SU-DHL-6 (cell line): ENCODE data around the gene SFN.

ENCODE experiments used
- H2AFZ ChIP-seq: fragments of 200-600 bp; sonication (generic); 2 replicates; pipeline ENCODE4 v1.6.1; 2014; ENCODE audit warnings: low read depth, mild to moderate bottlenecking, moderate library complexity, mixed read lengths, antibody characterized with exemption, low read length; ENCODE audit not compliant: severe bottlenecking
- H3F3A ChIP-seq: fragments of 200-600 bp; shearing (Covaris generic); 2 replicates; pipeline ENCODE4 v1.6.0; 2016; ENCODE audit warnings: antibody characterized with exemption, mild to moderate bottlenecking; ENCODE audit not compliant: insufficient read depth
- H3K27ac ChIP-seq: fragments of 200-600 bp; sonication (generic); 2 replicates; pipeline ENCODE4 v1.5.1; 2016; ENCODE audit warnings: low read depth, mild to moderate bottlenecking, low read length, moderate library complexity, mixed read lengths
- H3K27me3 ChIP-seq: fragments of 200-600 bp; sonication (generic), shearing (Covaris generic); 2 replicates; pipeline ENCODE4 v1.6.0; 2014; ENCODE audit warnings: mild to moderate bottlenecking, low read length
- H3K36me3 ChIP-seq: fragments of 200-600 bp; sonication (generic); 2 replicates; pipeline ENCODE4 v1.6.1; 2014; ENCODE audit warnings: mild to moderate bottlenecking, low read length, mixed read lengths
- H3K4me2 ChIP-seq: fragments of 300-600, 200-600 bp; shearing (Covaris generic), sonication (generic); 2 replicates; pipeline ENCODE4 v1.6.0; 2014; ENCODE audit warnings: low read length, low read depth, mild to moderate bottlenecking; ENCODE audit not compliant: poor library complexity, severe bottlenecking
- H3K4me3 ChIP-seq: fragments of 200-600 bp; sonication (generic); 2 replicates; pipeline ENCODE4 v1.5.1; 2014; ENCODE audit warnings: antibody characterized with exemption, low read length, mild to moderate bottlenecking, mixed read lengths; ENCODE audit not compliant: insufficient read depth, poor library complexity, severe bottlenecking
- H3K79me2 ChIP-seq: fragments of 200-600 bp; sonication (generic); 2 replicates; pipeline ENCODE4 v1.6.1; 2014; ENCODE audit warnings: mild to moderate bottlenecking, low read length, moderate library complexity; ENCODE audit not compliant: insufficient read depth
- H3K9ac ChIP-seq: fragments of 200-600 bp; sonication (generic); 2 replicates; pipeline ENCODE4 v1.7.0; 2014; ENCODE audit warnings: mild to moderate bottlenecking, low read length
- H3K9me2 ChIP-seq: fragments of 200-600 bp; sonication (generic); replicated peaks from 2 replicates; pipeline ENCODE4 v1.6.1; 2014; ENCODE audit warnings: low read length; ENCODE audit not compliant: insufficient read depth
- H3K9me3 ChIP-seq: fragments of 200-600 bp; sonication (generic); 2 replicates; pipeline ENCODE4 v1.6.1; 2014; ENCODE audit warnings: low read length, mixed read lengths; ENCODE audit not compliant: insufficient read depth
- H4K20me1 ChIP-seq: fragments of 200-600 bp; sonication (generic); 2 replicates; pipeline ENCODE4 v1.6.1; 2014; ENCODE audit warnings: low read depth, mild to moderate bottlenecking, antibody characterized with exemption, low read length, moderate library complexity, mixed read lengths
- EZH2phosphoT487 ChIP-seq: fragments of 200-600 bp; sonication (generic), shearing (Covaris generic); conservative IDR thresholded peaks from 2 replicates; pipeline ENCODE4 v1.6.1; 2018; ENCODE audit warnings: mild to moderate bottlenecking, antibody characterized with exemption, low read length, moderate library complexity, mixed read lengths
- TF ChIP-seq, protein P1 (sequence below): fragments of 200-600 bp; sonication (generic); IDR thresholded peaks from one replicate; pipeline ENCODE4 v1.5.1; 2017; ENCODE audit warnings: antibody characterized with exemption, mild to moderate bottlenecking, low read length, moderate library complexity; ENCODE audit not compliant: insufficient read depth, poor library complexity, severe bottlenecking

The SFN gene

DNA sequence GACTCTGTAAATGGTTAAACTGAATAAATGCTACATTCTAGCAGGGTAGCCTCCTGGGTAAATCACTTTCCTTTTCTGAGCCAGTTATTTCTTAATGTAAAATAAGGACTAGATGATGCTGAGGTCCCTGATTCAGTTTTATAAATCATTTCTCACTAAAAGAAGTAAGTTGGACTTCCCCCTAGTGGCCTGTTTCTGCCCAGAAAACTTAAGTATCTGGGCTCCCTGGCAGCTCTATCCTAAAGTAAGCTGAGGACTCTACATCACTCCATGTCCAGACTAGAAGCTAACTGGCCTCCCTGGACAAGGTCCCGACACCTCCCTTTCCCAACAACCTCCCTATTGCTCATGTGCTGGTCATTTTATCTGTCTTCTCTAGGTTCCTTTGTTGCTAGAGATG, 24.2 kb downstream of the SFN start:
- TF ChIP-seq, protein P1, sequence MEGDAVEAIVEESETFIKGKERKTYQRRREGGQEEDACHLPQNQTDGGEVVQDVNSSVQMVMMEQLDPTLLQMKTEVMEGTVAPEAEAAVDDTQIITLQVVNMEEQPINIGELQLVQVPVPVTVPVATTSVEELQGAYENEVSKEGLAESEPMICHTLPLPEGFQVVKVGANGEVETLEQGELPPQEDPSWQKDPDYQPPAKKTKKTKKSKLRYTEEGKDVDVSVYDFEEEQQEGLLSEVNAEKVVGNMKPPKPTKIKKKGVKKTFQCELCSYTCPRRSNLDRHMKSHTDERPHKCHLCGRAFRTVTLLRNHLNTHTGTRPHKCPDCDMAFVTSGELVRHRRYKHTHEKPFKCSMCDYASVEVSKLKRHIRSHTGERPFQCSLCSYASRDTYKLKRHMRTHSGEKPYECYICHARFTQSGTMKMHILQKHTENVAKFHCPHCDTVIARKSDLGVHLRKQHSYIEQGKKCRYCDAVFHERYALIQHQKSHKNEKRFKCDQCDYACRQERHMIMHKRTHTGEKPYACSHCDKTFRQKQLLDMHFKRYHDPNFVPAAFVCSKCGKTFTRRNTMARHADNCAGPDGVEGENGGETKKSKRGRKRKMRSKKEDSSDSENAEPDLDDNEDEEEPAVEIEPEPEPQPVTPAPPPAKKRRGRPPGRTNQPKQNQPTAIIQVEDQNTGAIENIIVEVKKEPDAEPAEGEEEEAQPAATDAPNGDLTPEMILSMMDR, result no peak
- TF ChIP-seq EZH2phosphoT487, result no peak
- Histone ChIP-seq H3K27me3 (no peaks in the 10 kb centered on the region), H3K36me3 (0 out of 2 replicates have a peak, but pooled peaks cover 3% of the 10 kb centered on the region), H2AFZ (no peak overlapping the region), H3K4me3 (no peak overlapping the region), H3K9me2 (no peaks in the 10 kb centered on the region), H4K20me1 (no peaks in the 10 kb centered on the region), H3F3A (peaks cover 13% of the 10 kb centered on the region; the same call in 1 of the 2 replicates), H3K9me3 (no peaks in the 10 kb centered on the region), H3K9ac (no peak overlapping the region), H3K4me2 (no peak overlapping the region), H3K27ac (no peak overlapping the region), H3K79me2 (peaks cover 17% of the 10 kb centered on the region)

DNA sequence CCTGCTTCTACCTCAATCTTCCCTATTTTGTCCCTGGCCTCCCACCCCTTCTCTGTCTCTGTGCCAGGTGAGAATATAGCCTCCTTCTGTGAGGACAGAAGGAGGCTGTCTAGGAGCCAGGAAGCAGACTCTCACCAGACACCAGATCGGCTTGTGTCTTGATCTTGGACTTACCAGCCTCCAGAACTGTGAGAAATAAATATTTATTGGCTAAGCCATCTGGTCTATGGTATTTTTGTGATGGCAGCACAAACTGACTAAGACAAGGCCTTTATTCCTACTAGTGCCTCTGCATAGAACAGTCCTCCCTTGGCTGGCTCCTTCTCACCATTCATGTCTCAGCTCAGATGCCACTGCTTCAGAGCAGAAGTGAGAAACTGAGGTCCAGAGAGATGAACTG, 25.3 kb downstream of the SFN start:
- Histone ChIP-seq H3K4me2 (no peak overlapping the region), H3K79me2 (peaks cover 17% of the 10 kb centered on the region), H3F3A (peaks cover 13% of the 10 kb centered on the region; the same call in 1 of the 2 replicates), H3K27me3 (no peaks in the 10 kb centered on the region), H2AFZ (no peak overlapping the region), H3K4me3 (no peak overlapping the region), H3K9ac (no peak overlapping the region), H4K20me1 (no peaks in the 10 kb centered on the region), H3K27ac (no peak overlapping the region), H3K36me3 (0 out of 2 replicates have a peak, but pooled peaks cover 3% of the 10 kb centered on the region), H3K9me3 (no peaks in the 10 kb centered on the region), H3K9me2 (no peaks in the 10 kb centered on the region)
- TF ChIP-seq EZH2phosphoT487, result no peak
- TF ChIP-seq, protein P1, result no peak

DNA sequence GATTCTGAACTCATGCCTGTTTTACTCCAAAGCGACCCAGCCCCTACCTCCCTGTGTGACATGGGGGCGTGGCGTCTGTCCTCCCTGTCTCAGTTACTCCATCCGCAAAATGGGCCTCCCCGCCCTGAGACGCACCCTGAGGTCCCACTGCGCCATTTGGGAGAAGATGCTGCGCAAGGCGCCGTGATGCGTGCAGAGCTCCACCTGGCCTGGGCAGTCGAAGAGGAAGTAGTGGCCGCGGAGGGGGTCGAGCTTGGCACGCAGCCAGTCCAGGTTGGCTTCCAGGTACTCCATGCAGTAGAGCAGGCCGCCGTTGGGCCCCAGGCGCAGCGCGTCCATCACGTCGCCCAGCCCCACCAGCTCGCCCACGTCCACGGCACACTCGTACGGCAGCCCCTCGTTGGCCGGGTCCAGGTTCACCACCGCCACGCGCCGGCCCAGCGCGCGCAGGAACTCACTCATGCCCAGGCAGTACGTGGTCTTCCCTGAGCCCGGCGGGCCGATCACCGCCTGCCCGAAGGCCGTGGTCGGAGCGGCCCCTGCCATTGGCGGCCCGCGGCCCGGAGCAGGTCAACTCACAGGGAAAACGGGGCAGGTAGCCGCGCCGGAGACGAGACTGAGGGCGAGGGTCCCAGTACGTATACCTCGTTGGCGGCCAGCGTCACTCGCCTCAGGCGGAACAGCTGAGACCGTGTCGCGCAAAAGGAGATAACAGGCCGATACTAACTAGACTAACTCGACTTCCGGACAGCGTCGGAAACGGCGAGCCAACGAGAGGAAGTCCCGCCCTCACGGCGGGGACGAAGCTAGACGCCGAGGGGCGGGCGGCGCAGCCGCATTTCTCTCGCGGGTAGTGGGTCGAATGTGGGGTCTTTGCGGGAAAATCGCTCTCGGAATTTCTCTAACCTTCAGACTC, 26.9 kb downstream of the SFN start, which contains the start of gene GPN2:
Gene GPN2, minus strand, starts transcription at position 733 of the 916 bp plus-strand sequence. Its CDS starts 187 bp downstream, at position 546.
- Histone ChIP-seq H3K27me3 (no peaks in the 10 kb centered on the region), H3F3A (peaks cover 13% of the 10 kb centered on the region; the same call in 1 of the 2 replicates), H3K9me3 (no peaks in the 10 kb centered on the region), H2AFZ (peak within 1 kb of the TSS; percentile 82), H3K4me2 (peak within 1 kb of the TSS; percentile 91), H3K9ac (peak within 1 kb of the TSS; percentile 82), H3K4me3 (peak within 1 kb of the TSS; percentile 83), H4K20me1 (no peaks in the 10 kb centered on the region), H3K27ac (peak within 1 kb of the TSS; percentile 73), H3K9me2 (no peaks in the 10 kb centered on the region), H3K79me2 (peaks cover 17% of the 10 kb centered on the region), H3K36me3 (no peaks in the 10 kb centered on the region)
- no peak for TF ChIP-seq EZH2phosphoT487
- TF ChIP-seq, protein P1, result no peak
